DND-41 (cell line): ENCODE measurements around the gene GRB2.

Experiments used
- EZH2 ChIP-seq: IDR thresholded peaks from 3 replicates; pipeline ENCODE4 v1.6.1; 2012; ENCODE audit warnings: borderline replicate concordance, low read depth, mild to moderate bottlenecking, moderate library complexity, low read length, inconsistent platforms; ENCODE audit not compliant: severe bottlenecking
- TF ChIP-seq, protein P1 (sequence below): IDR thresholded peaks from 2 replicates; pipeline ENCODE4 v1.5.1; 2012; ENCODE audit warnings: borderline replicate concordance, low read length, moderate library complexity, mild to moderate bottlenecking; ENCODE audit not compliant: poor library complexity, severe bottlenecking; ENCODE audit errors: extremely low read depth

GRCh38 chr17:75289115-75289831 is 116.2 kb downstream of the GRB2 start, which contains the start of gene SLC25A19:
- TF ChIP-seq, protein P1, sequence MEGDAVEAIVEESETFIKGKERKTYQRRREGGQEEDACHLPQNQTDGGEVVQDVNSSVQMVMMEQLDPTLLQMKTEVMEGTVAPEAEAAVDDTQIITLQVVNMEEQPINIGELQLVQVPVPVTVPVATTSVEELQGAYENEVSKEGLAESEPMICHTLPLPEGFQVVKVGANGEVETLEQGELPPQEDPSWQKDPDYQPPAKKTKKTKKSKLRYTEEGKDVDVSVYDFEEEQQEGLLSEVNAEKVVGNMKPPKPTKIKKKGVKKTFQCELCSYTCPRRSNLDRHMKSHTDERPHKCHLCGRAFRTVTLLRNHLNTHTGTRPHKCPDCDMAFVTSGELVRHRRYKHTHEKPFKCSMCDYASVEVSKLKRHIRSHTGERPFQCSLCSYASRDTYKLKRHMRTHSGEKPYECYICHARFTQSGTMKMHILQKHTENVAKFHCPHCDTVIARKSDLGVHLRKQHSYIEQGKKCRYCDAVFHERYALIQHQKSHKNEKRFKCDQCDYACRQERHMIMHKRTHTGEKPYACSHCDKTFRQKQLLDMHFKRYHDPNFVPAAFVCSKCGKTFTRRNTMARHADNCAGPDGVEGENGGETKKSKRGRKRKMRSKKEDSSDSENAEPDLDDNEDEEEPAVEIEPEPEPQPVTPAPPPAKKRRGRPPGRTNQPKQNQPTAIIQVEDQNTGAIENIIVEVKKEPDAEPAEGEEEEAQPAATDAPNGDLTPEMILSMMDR: peak; percentile 75
- TF ChIP-seq EZH2: no peak
